SK-N-MC (cell line): ENCODE measurements around the gene TRAF7.
"Not testable (repeated sequence)": the region's sequence is repeated elsewhere in the genome, so short reads cannot be mapped to it uniquely, and the experiment has no call there.

Experiments used
- DNase-seq: peaks from one replicate; pipeline ENCODE4 v3.0.0-alpha.2; 2011; ENCODE audit warnings: low read depth, low spot score
- H3K27ac ChIP-seq: fragments of 200-600 bp; sonication (generic); 2 replicates; pipeline ENCODE4 v1.5.1; 2016; ENCODE audit warnings: mixed run types
- H3K36me3 ChIP-seq: fragments of 200-600 bp; sonication (generic); 2 replicates; pipeline ENCODE4 v1.6.1; 2017; ENCODE audit warnings: antibody characterized with exemption, low read length, mixed read lengths; ENCODE audit not compliant: insufficient read depth
- H3K4me3 ChIP-seq: fragments of 200-600 bp; sonication (generic); 2 replicates; pipeline ENCODE4 v1.5.1; 2016
- H3K9ac ChIP-seq: fragments of 200-600 bp; sonication (generic); 2 replicates; pipeline ENCODE4 v1.8.0; 2017; ENCODE audit warnings: mixed run types, mixed read lengths; ENCODE audit not compliant: insufficient read length
- H3K9me3 ChIP-seq: fragments of 200-600 bp; sonication (generic); 2 replicates; pipeline ENCODE4 v1.6.1; 2017; ENCODE audit warnings: low read depth, mild to moderate bottlenecking, antibody characterized with exemption, low read length, moderate library complexity, mixed read lengths
- EZH2 ChIP-seq: fragments of 200-600 bp; sonication (generic); IDR thresholded peaks from one replicate; pipeline ENCODE4 v1.6.1; 2017; ENCODE audit warnings: antibody characterized with exemption
- FOXP2 ChIP-seq: optimal IDR thresholded peaks from 2 replicates; pipeline ENCODE3; 2011; ENCODE audit warnings: mild to moderate bottlenecking, moderate library complexity; ENCODE audit not compliant: insufficient read depth; ENCODE audit errors: extremely low read length, control extremely low read depth
- POLR2AphosphoS5 ChIP-seq: IDR thresholded peaks from 2 replicates; pipeline ENCODE4 v1.6.1; 2012; ENCODE audit warnings: mild to moderate bottlenecking, low read depth, low read length, borderline replicate concordance

The TRAF7 gene

DNA sequence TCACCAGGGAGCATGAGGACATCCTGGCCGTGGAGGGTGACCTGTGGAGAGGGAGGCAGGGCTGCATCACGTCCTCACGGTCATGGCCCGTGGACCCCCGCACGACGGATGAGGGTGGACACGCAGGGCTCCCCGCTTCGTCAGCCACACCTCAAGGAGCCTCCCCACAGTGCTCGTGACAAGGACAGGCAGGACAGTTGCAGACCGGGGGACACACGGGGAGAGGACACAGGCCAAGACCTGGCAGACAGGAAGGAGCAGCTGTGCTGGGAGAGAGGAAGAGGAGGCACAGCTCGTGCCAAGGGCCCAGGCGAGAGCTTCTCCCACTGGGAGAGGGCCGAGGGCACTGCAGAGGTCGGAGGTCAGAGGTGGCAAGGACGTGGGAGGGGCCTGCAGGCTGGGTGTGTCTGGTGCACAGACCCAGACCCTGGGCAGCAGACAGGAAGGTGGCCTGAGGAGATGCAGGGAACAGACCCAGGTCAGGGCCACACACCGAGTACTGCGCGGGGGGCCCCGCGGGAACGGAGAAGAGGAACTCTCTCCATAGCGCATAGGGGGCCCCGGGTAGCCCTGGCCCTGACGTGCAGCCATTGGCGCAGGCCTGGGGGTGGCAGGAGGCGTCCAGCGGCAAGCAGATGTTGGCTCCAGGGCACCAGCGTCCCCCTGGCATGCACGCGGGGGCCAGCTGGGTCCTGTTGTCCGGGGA, 40.5 kb upstream of the TRAF7 start:
- H3K27ac ChIP-seq, H3K9ac ChIP-seq, DNase-seq, H3K9me3 ChIP-seq, H3K36me3 ChIP-seq, H3K4me3 ChIP-seq: not testable (repeated sequence)

DNA sequence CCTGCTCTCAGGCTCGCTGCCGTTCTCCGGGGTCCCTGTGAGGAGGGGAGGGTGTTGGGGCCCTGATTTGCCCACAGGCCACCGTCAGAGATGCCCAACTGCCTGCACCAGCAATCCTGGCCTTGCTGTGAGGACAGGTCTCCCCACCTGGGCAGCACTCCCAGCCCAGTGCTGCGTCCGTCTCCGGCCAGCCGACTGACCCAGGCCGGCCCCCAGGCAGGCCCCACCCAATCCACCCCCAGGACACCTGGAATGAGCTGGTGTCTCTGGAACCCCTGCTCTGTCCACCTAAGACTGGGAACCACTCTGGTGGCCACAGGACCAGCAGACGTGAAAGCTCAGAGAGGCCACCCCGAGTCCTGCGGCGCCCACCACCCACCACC, 40.0 kb upstream of the TRAF7 start:
- Histone ChIP-seq H3K4me3 (no peak overlapping the region), H3K27ac (no peak overlapping the region), H3K9me3 (no peaks in the 10 kb centered on the region), H3K9ac (no peak overlapping the region), H3K36me3 (no peaks in the 10 kb centered on the region; the same call in 1 of the 2 replicates)
- DNase-seq: no peak
- TF ChIP-seq POLR2AphosphoS5 (no peak), FOXP2 (no peak), EZH2 (no peak)

GRCh38 chr16:2116428-2116827, 39.2 kb upstream of the TRAF7 start:
- H3K27ac ChIP-seq, DNase-seq, H3K36me3 ChIP-seq, H3K9me3 ChIP-seq, H3K4me3 ChIP-seq, H3K9ac ChIP-seq: not testable (repeated sequence)

- H3K4me3 ChIP-seq, H3K27ac ChIP-seq, DNase-seq, H3K9ac ChIP-seq, H3K9me3 ChIP-seq, H3K36me3 ChIP-seq: not testable (repeated sequence)
These were observed 38.2 kb upstream of the TRAF7 start for GRCh38 chr16:2117341-2117740.

GRCh38 chr16:2117960-2118722, 37.4 kb upstream of the TRAF7 start:
- not testable (repeated sequence) for H3K4me3 ChIP-seq, H3K36me3 ChIP-seq, H3K9ac ChIP-seq, H3K27ac ChIP-seq, DNase-seq, H3K9me3 ChIP-seq

GRCh38 chr16:2121325-2121724, 34.3 kb upstream of the TRAF7 start:
- DNase-seq, H3K9ac ChIP-seq, H3K27ac ChIP-seq, H3K36me3 ChIP-seq, H3K4me3 ChIP-seq, H3K9me3 ChIP-seq: not testable (repeated sequence)

DNA sequence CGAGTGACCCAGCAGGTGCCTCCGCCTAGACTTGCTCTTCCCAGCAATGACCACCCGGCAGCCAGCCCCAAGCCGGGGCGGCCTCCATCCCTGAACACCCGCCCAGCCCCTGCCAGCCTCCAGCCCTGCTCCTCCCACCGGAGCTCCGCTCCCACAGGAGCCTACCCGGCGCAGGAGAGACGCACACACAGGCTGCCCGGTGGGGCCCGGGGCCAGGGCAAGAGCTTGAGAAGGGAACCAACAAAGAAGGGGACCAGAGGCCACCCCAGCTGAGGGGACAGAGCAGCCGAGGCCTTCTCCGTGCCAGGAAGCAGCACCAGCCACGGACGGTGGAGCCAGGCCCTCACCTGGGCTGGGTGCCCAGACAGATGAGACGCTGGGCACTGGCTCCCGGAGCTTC, 33.7 kb upstream of the TRAF7 start:
- H3K9ac ChIP-seq: no peak overlapping the region
- H3K9me3 ChIP-seq: no peaks in the 10 kb centered on the region
- DNase-seq: no peak
- no peak overlapping the region for H3K4me3 ChIP-seq
- TF ChIP-seq FOXP2: no peak
- TF ChIP-seq EZH2: no peak
- no peak for TF ChIP-seq POLR2AphosphoS5
- no peaks in the 10 kb centered on the region for H3K36me3 ChIP-seq
- no peak overlapping the region for H3K27ac ChIP-seq

GRCh38 chr16:2122429-2122828, 33.2 kb upstream of the TRAF7 start:
- Histone ChIP-seq H3K27ac (no peak overlapping the region), H3K4me3 (no peak overlapping the region), H3K9me3 (no peaks in the 10 kb centered on the region), H3K9ac (no peak overlapping the region), H3K36me3 (no peaks in the 10 kb centered on the region)
- TF ChIP-seq FOXP2 (no peak), POLR2AphosphoS5 (no peak), EZH2 (no peak)
- DNase-seq: no peak

DNA sequence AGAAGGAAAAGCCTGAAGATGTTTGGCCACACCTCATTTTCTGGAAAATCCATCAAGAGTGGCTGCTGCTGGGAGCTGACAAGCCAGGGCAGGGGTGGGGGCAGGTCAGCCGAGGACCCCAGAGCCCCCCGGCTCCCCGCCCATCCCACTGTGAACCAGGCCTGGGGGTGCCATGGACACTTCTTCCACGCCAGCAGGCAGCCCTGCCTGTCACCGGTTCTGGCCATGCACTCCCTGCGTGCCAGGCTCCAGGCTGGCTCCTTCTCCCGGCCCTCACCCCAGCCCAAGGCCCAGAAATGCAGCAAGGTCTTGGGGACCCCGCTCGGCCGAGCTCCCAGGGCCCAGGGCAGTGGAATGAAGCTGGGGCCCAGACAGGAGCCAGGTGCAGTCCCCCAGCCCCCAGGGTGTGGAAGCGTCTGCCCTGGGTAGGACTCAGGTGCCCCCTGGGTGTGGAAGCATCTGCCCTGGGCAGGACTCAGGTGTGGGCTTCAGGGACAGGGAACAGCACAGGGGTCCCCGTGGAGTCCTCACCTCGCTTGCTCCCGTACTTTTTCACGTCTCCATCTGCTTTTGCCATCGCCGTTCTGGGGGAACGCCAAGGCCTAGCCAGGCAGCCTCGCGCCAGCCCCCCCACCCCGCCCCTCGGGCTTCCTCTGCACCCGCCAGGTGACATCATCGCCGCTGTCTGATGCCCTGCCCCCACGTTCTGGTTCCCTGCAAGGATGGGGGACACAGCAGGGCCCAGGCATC, 32.5 kb upstream of the TRAF7 start:
- H3K9ac ChIP-seq, H3K27ac ChIP-seq, H3K9me3 ChIP-seq, DNase-seq, H3K36me3 ChIP-seq, H3K4me3 ChIP-seq: not testable (repeated sequence)

DNA sequence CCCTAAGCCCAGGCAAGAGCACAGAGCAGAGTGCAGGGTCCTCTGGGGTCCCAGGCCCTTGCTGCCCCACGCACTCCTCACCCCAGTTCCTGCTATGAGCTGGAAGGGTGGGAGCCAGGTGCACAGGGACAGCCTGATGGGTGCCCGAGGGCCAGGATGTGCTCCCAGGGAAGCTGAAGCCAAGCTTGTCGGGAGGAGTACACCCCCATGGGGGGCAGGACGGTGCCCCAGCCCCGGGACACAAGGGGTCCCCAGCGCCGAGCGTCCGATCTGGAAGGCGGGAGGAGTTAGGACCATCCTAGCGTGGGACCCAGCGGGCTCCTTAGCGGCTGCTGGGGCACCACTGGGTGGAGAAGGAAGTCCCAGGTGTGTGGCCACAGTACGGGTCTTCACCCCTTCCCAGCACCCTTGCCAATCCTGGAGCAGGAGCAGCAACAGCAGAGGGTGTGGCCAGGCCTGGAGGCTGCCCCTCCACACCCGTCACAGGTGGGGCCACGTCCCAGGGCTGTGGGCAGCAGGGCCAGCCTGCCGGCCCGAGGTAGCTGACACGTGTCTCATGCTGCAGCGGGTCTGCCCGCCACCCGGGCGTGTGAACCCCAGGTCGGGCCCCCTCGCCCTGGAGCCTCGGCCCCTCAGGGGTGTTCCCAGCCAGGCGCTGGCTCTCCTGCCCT, 31.7 kb upstream of the TRAF7 start:
- DNase-seq, H3K9me3 ChIP-seq, H3K36me3 ChIP-seq, H3K27ac ChIP-seq, H3K4me3 ChIP-seq, H3K9ac ChIP-seq: not testable (repeated sequence)

GRCh38 chr16:2124377-2124693, 31.2 kb upstream of the TRAF7 start:
- H3K9me3 ChIP-seq, DNase-seq, H3K36me3 ChIP-seq: not testable (repeated sequence)
- peak overlapping the region; percentile 78 for H3K27ac ChIP-seq
- H3K9ac ChIP-seq: peak overlapping the region; percentile 59
- peak overlapping the region; percentile 54 for H3K4me3 ChIP-seq

- not testable (repeated sequence) for H3K9me3 ChIP-seq, DNase-seq, H3K36me3 ChIP-seq
- Histone ChIP-seq H3K9ac (peak overlapping the region; percentile 59), H3K4me3 (peak overlapping the region; percentile 54), H3K27ac (peak overlapping the region; percentile 78)
These were observed 30.7 kb upstream of the TRAF7 start for GRCh38 chr16:2124694-2125444.
